HPDE6-E6E7 (cell line): ENCODE results near the gene TIMM10B.

Experiments used
- DNase-seq: peaks from one replicate; pipeline ENCODE4 v3.0.0; 2011; ENCODE audit warnings: missing footprints; ENCODE audit errors: extremely low spot score

The TIMM10B gene

GRCh38 chr11:6472934-6473333 is 8.4 kb upstream of the TIMM10B start:
- no peak for DNase-seq

- peak; percentile 79 for DNase-seq
Observed at GRCh38 chr11:6473451-6474412, 7.6 kb upstream of the TIMM10B start, which contains the start of gene TRIM3. Gene TRIM3, minus strand, starts transcription at chr11:6473941. Its CDS starts 8,246 bp downstream, at chr11:6465695.

- DNase-seq = no peak
Observed at GRCh38 chr11:6474413-6474792, 6.9 kb upstream of the TIMM10B start.

- DNase-seq = no peak
Observed at GRCh38 chr11:6474806-6475500, 6.3 kb upstream of the TIMM10B start.

- no peak for DNase-seq
Observed at GRCh38 chr11:6475936-6476335, 5.4 kb upstream of the TIMM10B start.

DNA sequence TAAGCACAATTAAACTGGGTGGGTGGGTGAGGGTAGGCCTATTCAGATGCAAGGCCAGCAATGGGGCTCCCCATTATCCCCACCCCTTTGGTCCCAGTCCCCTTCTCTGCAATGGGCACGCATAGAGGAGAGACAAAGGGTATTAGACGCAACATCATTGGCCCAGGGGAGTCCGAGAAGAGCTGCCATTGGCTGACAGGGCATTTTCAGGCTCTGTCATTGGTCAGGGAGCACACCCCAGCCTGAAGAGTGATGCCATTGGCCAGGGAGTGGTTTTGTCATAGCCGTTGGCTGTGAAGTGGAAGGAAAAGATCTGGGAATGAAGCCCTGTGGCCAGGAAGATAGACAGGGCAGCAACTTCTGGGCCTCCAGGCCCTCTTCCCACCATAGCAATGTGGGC is 4.7 kb upstream of the TIMM10B start:
- no peak for DNase-seq

- no peak for DNase-seq
Observed at GRCh38 chr11:6480299-6480914, 894 bp upstream of the TIMM10B start.

DNA sequence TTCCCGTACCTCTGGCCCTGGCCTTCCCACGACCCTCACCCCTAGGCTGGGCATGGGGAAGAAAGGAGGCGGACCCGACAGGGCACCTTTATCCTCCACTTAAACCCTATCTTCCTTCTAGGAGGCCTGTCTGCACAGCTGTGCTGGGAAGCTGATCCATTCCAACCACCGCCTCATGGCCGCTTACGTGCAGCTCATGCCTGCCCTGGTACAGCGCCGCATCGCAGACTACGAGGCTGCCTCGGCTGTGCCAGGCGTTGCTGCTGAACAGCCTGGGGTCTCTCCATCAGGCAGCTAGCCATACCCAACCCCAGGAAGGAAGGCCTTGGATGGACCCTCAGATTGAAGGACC is 599 bp downstream of the TIMM10B start:
- DNase-seq = no peak

DNA sequence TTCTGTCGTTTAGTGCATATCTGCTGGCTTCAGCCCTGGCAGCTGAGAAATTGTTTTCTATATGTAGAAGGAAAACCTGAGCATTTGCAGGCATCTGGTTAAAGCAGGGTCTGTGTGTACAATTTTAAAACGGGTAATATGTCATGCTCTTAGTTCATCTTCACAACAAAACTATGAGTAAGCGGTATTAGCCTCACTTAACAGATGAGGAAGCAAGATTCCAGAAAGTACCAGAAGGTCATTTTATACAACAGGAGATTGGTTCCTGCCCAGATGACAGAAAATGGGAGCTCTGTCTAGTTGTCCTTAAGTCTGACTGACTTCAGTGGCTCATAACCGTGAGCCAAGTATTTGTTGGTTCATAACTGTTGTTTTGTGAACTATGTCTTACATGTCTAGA is 1.1 kb downstream of the TIMM10B start:
- DNase-seq = no peak

DNA sequence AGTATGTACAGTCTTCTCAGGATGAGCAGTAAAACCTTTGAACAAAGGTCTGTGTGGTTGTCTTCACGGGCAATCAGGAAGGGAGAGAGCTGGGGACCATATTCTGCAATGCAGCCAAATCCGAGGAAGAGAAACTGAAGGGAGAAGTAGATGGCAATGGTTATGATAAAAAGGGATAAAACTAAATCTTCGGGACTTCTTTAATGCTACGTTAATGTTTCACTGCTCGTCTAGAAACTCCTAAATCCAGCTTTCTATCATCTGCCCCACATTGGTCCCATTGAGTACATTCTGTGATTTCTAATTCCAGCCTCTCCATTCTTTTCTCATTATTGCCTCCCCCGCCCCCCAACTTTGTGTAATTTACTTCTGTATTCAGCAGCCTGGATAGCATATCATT is 1.7 kb downstream of the TIMM10B start:
- no peak for DNase-seq

DNA sequence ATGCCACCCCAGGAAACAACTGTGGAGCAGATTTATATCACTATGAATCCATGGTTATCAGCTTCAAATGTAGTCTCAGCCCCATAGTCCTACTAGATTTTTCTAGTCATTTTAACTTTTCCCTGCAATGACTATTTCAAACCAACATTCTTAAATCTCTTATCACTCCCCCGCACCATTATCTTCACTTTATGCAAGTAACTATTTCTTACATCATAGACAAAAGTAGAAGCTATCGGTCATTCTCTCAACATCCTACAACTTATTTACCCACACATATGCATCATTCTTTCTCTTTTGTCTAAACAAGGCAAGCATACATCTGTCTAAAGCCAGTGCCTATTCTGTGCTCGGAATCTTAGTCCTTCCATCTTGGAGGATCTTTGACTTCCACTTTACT is 4.4 kb downstream of the TIMM10B start:
- DNase-seq = no peak

- DNase-seq = no peak
Observed at GRCh38 chr11:6486256-6486655, 5.0 kb downstream of the TIMM10B start.

- DNase-seq = no peak
Observed at GRCh38 chr11:6486938-6487337, 5.6 kb downstream of the TIMM10B start.

DNA sequence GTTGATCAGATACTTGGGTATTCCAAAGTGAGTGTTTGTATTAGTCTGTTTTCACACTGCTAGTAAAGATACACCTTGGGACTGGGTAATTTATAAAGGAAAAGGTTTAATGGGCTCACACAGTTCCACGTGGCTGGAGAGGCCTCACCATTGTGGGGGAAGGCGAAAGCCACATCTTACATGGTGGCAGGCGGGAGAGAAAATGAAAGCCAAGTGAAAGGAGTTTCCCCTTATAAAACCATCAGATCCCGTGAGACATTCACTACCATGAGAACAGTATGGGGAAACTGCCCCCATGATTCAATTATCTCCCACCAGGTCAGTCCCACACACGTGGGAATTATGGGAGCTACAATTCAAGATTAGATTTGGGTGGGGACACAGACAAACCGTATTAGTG is 7.0 kb downstream of the TIMM10B start:
- DNase-seq = no peak

DNA sequence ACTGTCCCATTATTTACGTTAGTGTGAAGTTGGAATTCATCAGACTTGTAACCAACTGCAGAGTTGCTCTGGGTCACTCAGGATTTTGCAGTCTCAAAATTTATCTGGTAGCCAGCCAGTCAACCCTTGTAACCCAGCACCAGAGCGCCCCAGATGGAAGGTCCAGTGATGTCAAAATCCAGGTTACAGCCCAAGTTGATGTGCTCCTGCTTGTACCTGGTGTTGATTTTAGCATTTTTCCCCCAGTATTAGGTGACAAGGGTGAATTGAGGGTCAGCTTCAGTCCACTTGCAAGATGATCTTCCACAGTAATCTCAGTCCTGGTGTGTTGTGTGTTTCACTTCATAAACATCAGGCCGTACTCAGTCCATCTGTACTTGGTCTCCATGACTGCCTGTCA is 7.5 kb downstream of the TIMM10B start:
- DNase-seq = no peak

DNA sequence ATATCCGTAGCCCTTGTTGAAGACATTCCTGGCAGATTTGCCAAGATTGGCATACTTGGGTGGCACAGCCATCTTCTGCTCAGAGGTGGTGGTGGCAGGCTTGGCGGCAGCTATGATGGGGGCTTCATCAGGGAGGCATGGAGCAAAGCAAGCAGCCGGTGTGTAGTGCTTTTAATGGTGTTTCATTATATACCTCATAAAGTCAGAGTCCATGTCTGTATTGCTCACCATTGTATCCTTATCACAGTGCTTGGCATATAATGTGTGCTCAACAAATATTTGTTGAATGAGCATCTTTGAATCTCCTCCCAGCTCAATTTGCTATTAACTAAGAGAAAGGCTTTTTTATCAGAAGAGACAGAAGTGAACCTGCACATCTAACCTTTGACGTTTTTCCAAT is 8.0 kb downstream of the TIMM10B start:
- DNase-seq = no peak

GRCh38 chr11:6497069-6497839 is 16.0 kb downstream of the TIMM10B start, which contains the start of gene DNHD1:
Gene DNHD1, plus strand, starts transcription at chr11:6497280. Its CDS starts 936 bp downstream, at chr11:6498216.
- no peak for DNase-seq

GRCh38 chr11:6498121-6498520 is 16.8 kb downstream of the TIMM10B start:
- DNase-seq = no peak

GRCh38 chr11:6498544-6498943 is 17.2 kb downstream of the TIMM10B start:
- DNase-seq = no peak

GRCh38 chr11:6502382-6502781 is 21.1 kb downstream of the TIMM10B start:
- no peak for DNase-seq

DNA sequence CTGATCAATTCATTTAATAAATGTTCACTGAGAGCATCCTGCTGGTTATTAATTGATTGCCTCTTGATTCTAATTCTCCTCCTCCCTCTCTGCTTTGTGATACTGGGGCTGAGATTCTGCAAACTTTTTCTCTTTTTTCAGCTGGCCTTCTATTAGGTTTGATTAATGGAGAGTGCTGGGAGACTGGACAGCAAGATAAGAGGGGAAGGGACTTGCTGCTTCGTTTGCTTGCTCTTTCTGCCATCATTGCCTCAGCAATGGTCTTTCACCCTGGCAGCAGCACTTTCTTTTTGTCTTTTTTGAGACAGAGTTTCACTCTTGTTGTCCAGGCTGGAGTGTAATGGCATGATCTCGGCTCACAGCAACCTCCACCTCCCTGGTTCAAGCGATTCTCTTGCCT is 22.9 kb downstream of the TIMM10B start:
- DNase-seq = no peak
